Esophagus muscularis mucosa (tissue), 3 donors: ENCODE data around the gene TBX3.

Experiments used
- CTCF ChIP-seq, 3 experiments: fragments of 200-600 bp in 2 of 3; fragments of 450-650 bp in 1 of 3; sonication (generic) in 2 of 3; IDR thresholded peaks; one replicate each; pipeline ENCODE4 v1.5.1; 2017 to 2019; ENCODE audit warnings: antibody characterized with exemption in 3 of 3, mild to moderate bottlenecking in 2 of 3, moderate library complexity in 1 of 3
- POLR2A ChIP-seq: fragments of 450-650 bp; IDR thresholded peaks from one replicate; pipeline ENCODE4 v1.6.1; 2017; ENCODE audit warnings: antibody characterized with exemption, moderate library complexity, mild to moderate bottlenecking, low read depth
- POLR2AphosphoS5 ChIP-seq, 2 donors: sonication (generic); formaldehyde crosslinking; IDR thresholded peaks; one replicate each; pipeline ENCODE4 v1.6.1; 2017; ENCODE audit warnings: antibody characterized with exemption in 2 of 2

GRCh38 chr12:114684098-114684869 is at the start of gene TBX3:
- TF ChIP-seq POLR2AphosphoS5 (IDR thresholded peaks at IDR 0.05) (peak; percentile 94 to 97), CTCF (IDR thresholded peaks at IDR 0.05) (peak; percentile 39 to 58 (median 47)), POLR2A (peak; percentile 75)
